ENCODE results near the gene UGT1A9.
"Not testable (repeated sequence)": the region's sequence is repeated elsewhere in the genome, so short reads cannot be mapped to it uniquely, and the experiment has no call there.

The UGT1A9 gene

DNA sequence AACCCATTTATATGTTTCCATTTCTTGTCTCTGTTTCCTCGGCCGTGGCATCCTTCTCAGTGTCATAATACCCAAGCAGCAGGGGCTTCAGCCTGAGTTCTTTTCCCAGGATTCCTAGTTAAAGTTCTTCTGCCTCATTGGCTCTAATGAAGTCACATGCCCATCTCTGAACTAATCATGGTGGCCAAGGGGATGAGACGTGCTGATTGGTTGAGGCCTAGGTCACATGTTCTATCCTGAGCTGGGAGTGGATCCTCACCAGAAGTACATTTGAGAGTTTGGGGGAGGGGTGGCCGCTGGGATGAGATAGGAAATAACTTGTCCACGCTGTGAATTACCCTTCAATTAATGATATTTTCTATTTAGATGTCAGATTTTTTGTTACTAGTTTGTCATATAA lies 37.2 kb downstream of the UGT1A9 start:
- no peaks in the 10 kb centered on the region for H3K4me1 ChIP-seq (ENCODE audit: control insufficient read depth, insufficient read depth, low read length)
- no peaks in the 10 kb centered on the region for H3K27me3 ChIP-seq (ENCODE audit: control insufficient read depth, insufficient read depth, low read length)
- no peak for DNase-seq (ENCODE audit: low read depth, low spot score)
- H3K4me3 ChIP-seq (ENCODE audit: low read length): no peak overlapping the region
- H3K9me3 ChIP-seq (ENCODE audit: control insufficient read depth, insufficient read depth, low read length): no peaks in the 10 kb centered on the region
- no peaks in the 10 kb centered on the region for H3K36me3 ChIP-seq (ENCODE audit: control insufficient read depth, insufficient read depth, low read length)
- H3K27ac ChIP-seq (ENCODE audit: low read length): no peak overlapping the region
- no CpG with 5 or more reads among the region's 5 CpGs for WGBS (ENCODE audit: insufficient coverage, insufficient read length)

DNA sequence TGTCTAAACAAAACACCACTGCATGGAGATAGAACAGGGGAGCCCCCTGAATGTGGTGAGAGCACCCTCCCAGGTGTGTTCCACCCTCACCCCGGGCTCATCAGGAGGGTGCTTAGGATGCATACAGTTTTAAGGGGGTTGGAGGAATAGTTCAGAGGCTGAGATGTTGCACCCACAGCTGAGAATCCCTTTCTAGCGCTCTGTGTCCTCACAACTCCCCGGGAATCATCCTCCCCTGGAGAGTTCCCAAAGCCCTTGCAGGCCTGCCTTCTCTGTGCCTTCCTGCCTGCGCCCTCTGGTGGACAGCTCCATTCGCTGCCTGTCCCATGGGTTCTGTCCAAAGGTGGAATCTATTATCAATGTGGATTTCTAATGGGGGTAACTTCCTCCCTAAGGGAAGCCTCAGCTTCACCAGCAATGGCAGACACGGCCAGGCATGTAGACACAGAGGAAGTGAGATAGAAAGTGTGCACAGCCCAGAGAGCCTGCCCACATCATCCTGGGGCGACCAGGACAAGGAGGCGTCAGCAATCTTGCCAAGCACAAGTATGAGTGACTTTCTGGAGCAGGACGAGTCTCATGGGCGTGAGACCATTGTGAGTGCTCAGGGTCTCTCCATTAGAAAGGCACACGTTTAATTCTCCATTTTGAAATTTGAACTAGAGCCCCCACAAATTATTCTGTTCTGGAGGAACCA lies 39.8 kb downstream of the UGT1A9 start:
- no peaks in the 10 kb centered on the region for H3K9me3 ChIP-seq (ENCODE audit: control insufficient read depth, insufficient read depth, low read length)
- H3K4me1 ChIP-seq (ENCODE audit: control insufficient read depth, insufficient read depth, low read length): no peaks in the 10 kb centered on the region
- no peaks in the 10 kb centered on the region for H3K27me3 ChIP-seq (ENCODE audit: control insufficient read depth, insufficient read depth, low read length)
- no peak overlapping the region for H3K27ac ChIP-seq (ENCODE audit: low read length)
- H3K4me3 ChIP-seq (ENCODE audit: low read length): no peak overlapping the region
- DNase-seq (ENCODE audit: low read depth, low spot score): peak; percentile 43
- H3K36me3 ChIP-seq (ENCODE audit: control insufficient read depth, insufficient read depth, low read length): no peaks in the 10 kb centered on the region
- no CpG with 5 or more reads among the region's 11 CpGs for WGBS (ENCODE audit: insufficient coverage, insufficient read length)

DNA sequence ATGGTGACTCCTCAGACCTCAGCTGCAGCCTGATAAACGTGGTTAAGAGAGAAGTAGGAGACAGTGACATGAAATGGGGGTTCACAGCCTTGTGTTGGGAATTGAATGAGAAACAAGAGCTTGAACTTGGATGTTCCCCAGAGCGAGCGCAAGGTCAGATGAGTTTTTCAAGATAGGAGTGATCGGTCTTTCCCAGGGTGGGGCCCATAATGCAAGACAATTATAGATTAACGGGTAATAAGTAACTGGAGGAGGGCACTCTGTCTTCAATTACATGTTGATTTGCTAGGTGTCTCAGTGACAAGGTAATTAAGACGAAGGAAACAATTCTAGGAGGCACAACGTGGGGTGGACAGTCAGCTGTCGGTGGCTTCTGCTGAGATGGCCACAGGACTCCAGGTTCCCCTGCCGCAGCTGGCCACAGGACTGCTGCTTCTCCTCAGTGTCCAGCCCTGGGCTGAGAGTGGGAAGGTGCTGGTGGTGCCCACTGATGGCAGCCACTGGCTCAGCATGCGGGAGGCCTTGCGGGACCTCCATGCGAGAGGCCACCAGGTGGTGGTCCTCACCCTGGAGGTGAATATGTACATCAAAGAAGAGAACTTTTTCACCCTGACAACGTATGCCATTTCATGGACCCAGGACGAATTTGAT lies 41.0 kb downstream of the UGT1A9 start, which contains the start of gene UGT1A5:
Gene UGT1A5 (plus strand): TSS at position 297 of the 651 bp plus-strand sequence. CDS start 85 bp downstream, at position 382.
- H3K4me3 ChIP-seq (ENCODE audit: low read length): no peak within 1 kb of the TSS
- no CpG with 5 or more reads among the region's 14 CpGs for WGBS (ENCODE audit: insufficient coverage, insufficient read length)
- H3K27me3 ChIP-seq (ENCODE audit: control insufficient read depth, insufficient read depth, low read length): no peaks in the 10 kb centered on the region
- no peaks in the 10 kb centered on the region for H3K36me3 ChIP-seq (ENCODE audit: control insufficient read depth, insufficient read depth, low read length)
- no peak for DNase-seq (ENCODE audit: low read depth, low spot score)
- H3K9me3 ChIP-seq (ENCODE audit: control insufficient read depth, insufficient read depth, low read length): no peaks in the 10 kb centered on the region
- H3K27ac ChIP-seq (ENCODE audit: low read length): no peak within 1 kb of the TSS
- H3K4me1 ChIP-seq (ENCODE audit: control insufficient read depth, insufficient read depth, low read length): no peaks in the 10 kb centered on the region

DNA sequence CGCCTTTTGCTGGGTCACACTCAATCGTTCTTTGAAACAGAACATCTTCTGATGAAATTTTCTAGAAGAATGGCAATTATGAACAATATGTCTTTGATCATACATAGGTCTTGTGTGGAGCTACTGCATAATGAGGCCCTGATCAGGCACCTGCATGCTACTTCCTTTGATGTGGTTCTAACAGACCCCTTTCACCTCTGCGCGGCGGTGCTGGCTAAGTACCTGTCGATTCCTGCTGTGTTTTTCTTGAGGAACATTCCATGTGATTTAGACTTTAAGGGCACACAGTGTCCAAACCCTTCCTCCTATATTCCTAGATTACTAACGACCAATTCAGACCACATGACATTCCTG lies 41.5 kb downstream of the UGT1A9 start:
- Histone ChIP-seq H3K36me3 (ENCODE audit: control insufficient read depth, insufficient read depth, low read length) (no peaks in the 10 kb centered on the region), H3K27me3 (ENCODE audit: control insufficient read depth, insufficient read depth, low read length) (no peaks in the 10 kb centered on the region), H3K4me3 (ENCODE audit: low read length) (no peak overlapping the region), H3K9me3 (ENCODE audit: control insufficient read depth, insufficient read depth, low read length) (no peaks in the 10 kb centered on the region), H3K4me1 (ENCODE audit: control insufficient read depth, insufficient read depth, low read length) (no peaks in the 10 kb centered on the region), H3K27ac (ENCODE audit: low read length) (no peak overlapping the region)
- WGBS (ENCODE audit: insufficient coverage, insufficient read length): no CpG with 5 or more reads among the region's 7 CpGs
- DNase-seq (ENCODE audit: low read depth, low spot score): no peak

DNA sequence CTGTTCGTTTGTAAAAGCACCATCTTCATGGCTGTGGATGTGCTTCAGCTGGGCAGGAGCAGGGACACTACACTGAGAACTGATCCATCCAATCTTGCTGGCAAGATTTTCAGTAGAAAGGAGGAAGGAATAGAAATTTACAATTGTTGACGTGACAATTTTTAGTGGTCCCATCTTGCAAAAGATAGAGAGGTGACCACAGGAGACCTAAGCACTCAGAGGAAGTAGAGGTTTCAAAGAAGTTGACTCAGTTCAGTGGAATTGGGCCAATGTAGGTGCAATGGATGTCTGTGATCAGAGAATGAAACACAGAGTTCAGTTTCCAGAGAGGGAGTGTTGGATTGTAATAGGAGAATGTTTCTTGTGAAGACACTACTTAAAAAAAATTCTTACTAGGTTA lies 42.4 kb downstream of the UGT1A9 start:
- WGBS (ENCODE audit: insufficient coverage, insufficient read length): no CpG with 5 or more reads among the region's 2 CpGs
- Histone ChIP-seq H3K4me3 (ENCODE audit: low read length) (no peak overlapping the region), H3K9me3 (ENCODE audit: control insufficient read depth, insufficient read depth, low read length) (no peaks in the 10 kb centered on the region), H3K27me3 (ENCODE audit: control insufficient read depth, insufficient read depth, low read length) (no peaks in the 10 kb centered on the region), H3K27ac (ENCODE audit: low read length) (no peak overlapping the region), H3K4me1 (ENCODE audit: control insufficient read depth, insufficient read depth, low read length) (no peaks in the 10 kb centered on the region), H3K36me3 (ENCODE audit: control insufficient read depth, insufficient read depth, low read length) (no peaks in the 10 kb centered on the region)
- DNase-seq (ENCODE audit: low read depth, low spot score): no peak

DNA sequence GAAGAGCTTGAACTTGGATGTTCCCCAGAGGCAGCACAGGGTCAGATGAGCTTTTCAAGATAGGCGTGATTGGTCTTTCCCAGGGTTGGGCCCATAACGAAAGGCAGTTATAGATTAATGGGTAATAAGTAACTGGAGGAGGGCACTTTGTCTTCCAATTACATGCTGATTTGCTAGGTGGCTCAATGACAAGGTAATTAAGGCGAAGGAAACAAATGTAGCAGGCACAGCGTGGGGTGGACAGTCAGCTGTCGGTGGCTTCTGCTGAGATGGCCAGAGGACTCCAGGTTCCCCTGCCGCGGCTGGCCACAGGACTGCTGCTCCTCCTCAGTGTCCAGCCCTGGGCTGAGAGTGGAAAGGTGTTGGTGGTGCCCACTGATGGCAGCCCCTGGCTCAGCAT lies 46.9 kb downstream of the UGT1A9 start, which contains the start of gene UGT1A4:
Gene UGT1A4 (plus strand): TSS at position 185 of the 400 bp plus-strand sequence. CDS start 85 bp downstream, at position 270.
- Histone ChIP-seq H3K9me3 (ENCODE audit: control insufficient read depth, insufficient read depth, low read length) (no peaks in the 10 kb centered on the region), H3K4me1 (ENCODE audit: control insufficient read depth, insufficient read depth, low read length) (no peaks in the 10 kb centered on the region), H3K27ac (ENCODE audit: low read length) (no peak within 1 kb of the TSS), H3K4me3 (ENCODE audit: low read length) (no peak within 1 kb of the TSS), H3K36me3 (ENCODE audit: control insufficient read depth, insufficient read depth, low read length) (no peaks in the 10 kb centered on the region), H3K27me3 (ENCODE audit: control insufficient read depth, insufficient read depth, low read length) (no peaks in the 10 kb centered on the region)
- no CpG with 5 or more reads among the region's 7 CpGs for WGBS (ENCODE audit: insufficient coverage, insufficient read length)
- no peak for DNase-seq (ENCODE audit: low read depth, low spot score)

DNA sequence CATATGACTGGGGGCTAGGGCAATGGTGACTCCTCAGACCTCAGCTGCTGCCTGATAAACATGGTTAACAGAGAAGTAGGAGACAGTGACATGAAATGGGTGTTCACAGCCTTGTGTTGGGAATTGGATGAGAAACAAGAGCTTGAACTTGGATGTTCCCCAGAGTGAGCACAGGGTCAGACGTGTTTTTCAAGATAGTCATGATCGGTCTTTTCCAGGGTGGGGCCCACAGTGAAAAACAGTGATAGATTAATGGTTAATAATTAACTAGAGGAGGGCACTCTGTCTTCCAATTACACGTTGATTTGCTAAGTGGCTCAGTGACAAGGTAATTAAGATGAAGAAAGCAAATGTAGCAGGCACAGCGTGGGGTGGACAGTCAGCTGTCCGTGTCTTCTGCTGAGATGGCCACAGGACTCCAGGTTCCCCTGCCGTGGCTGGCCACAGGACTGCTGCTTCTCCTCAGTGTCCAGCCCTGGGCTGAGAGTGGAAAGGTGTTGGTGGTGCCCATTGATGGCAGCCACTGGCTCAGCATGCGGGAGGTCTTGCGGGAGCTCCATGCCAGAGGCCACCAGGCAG lies 57.1 kb downstream of the UGT1A9 start, which contains the start of gene UGT1A3:
Gene UGT1A3 (plus strand): TSS at position 320 of the 579 bp plus-strand sequence. CDS start 85 bp downstream, at position 405.
- Histone ChIP-seq H3K36me3 (ENCODE audit: control insufficient read depth, insufficient read depth, low read length) (no peaks in the 10 kb centered on the region), H3K27ac (ENCODE audit: low read length) (no peak within 1 kb of the TSS), H3K9me3 (ENCODE audit: control insufficient read depth, insufficient read depth, low read length) (no peaks in the 10 kb centered on the region), H3K27me3 (ENCODE audit: control insufficient read depth, insufficient read depth, low read length) (no peaks in the 10 kb centered on the region), H3K4me3 (ENCODE audit: low read length) (no peak within 1 kb of the TSS), H3K4me1 (ENCODE audit: control insufficient read depth, insufficient read depth, low read length) (no peaks in the 10 kb centered on the region)
- WGBS (ENCODE audit: insufficient coverage, insufficient read length): no CpG with 5 or more reads among the region's 8 CpGs
- no peak for DNase-seq (ENCODE audit: low read depth, low spot score)

DNA sequence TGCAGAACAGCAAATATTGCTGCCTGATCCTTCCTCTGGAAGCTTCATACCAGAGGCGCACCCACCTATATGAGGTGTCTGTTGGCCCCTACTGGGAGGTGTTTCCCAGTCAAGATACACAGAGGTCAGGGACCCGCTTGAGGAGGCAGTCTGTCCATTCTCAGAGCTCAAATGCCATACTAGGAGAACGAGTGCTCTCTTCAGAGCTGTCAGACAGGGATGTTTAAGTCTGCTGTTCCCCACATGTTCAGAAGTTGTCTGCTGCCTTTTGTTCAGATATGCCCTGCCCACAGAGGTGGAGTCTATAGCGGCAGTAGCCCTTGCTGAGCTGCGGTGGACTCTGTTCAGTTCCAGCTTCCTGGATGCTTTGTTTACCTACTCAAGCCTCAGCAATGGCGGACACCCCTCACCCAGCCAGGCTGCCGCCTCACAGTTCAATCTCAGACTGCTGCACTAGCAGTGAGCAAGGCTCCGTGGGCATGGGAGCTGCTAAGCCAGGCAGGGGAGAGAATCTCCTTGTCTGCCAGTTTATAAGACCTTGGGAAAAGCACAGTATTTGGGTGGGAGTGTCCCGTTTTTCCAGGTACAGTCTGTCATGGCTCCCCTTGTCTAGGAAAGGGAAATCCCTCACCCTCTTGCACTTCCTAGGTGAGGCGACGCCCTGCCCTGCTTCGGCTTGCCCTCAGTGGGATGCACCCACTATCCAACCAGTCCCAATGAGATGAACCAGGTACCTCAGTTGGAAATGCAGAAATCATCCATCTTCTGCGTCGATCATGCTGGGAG lies 65.4 kb downstream of the UGT1A9 start:
- H3K4me3 ChIP-seq (ENCODE audit: low read length); H3K27me3 ChIP-seq (ENCODE audit: control insufficient read depth, insufficient read depth, low read length); H3K4me1 ChIP-seq (ENCODE audit: control insufficient read depth, insufficient read depth, low read length); DNase-seq (ENCODE audit: low read depth, low spot score); H3K9me3 ChIP-seq (ENCODE audit: control insufficient read depth, insufficient read depth, low read length); H3K36me3 ChIP-seq (ENCODE audit: control insufficient read depth, insufficient read depth, low read length); H3K27ac ChIP-seq (ENCODE audit: low read length): not testable (repeated sequence)
- WGBS (ENCODE audit: insufficient coverage, insufficient read length): no CpG with 5 or more reads among the region's 14 CpGs

DNA sequence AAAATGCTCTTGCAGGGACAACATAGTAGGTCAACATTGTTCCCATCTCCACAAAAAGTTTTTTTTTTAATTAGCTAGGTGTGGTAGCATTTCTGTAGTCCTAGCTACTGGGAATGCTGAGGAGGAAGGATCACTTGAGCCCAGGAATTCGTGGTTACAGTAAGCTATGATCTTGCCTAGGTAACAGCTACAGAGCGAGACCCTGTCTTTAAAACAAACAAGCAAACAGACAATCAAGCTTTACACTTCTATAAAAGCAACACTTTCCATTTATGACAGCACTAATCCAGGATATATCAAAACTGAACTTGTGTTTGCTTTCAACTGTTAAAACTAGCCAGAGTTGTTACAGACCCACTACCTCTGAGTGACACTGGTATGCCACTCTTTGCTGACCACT lies 69.2 kb downstream of the UGT1A9 start:
- Histone ChIP-seq H3K27ac (ENCODE audit: low read length) (no peak overlapping the region), H3K9me3 (ENCODE audit: control insufficient read depth, insufficient read depth, low read length) (no peaks in the 10 kb centered on the region), H3K36me3 (ENCODE audit: control insufficient read depth, insufficient read depth, low read length) (0 out of 2 replicates have a peak, but pooled peaks cover 2% of the 10 kb centered on the region), H3K4me1 (ENCODE audit: control insufficient read depth, insufficient read depth, low read length) (no peaks in the 10 kb centered on the region; the same call in 1 of the 2 replicates), H3K4me3 (ENCODE audit: low read length) (no peak overlapping the region), H3K27me3 (ENCODE audit: control insufficient read depth, insufficient read depth, low read length) (no peaks in the 10 kb centered on the region)
- no CpG with 5 or more reads among the region's 2 CpGs for WGBS (ENCODE audit: insufficient coverage, insufficient read length)
- no peak for DNase-seq (ENCODE audit: low read depth, low spot score)

Measured in iPS DF 6.9 (cell line).